Activated CD4-positive, alpha-beta T cell treated with anti-CD3 and anti-CD28 coated beads, Interleukin-2, amount 10 ng/mL, durations not matched to agents 7 days and 5 days (primary cell): ENCODE measurements around the gene PPP1R1B. TPM values are rescaled to one million over a fixed set of nuclear protein-coding genes. Genes with fewer than 3 reads are reported as not detected.
A peak's percentile ranks its signal among the peaks of the same experiment; 100 is the strongest.

Experiments
- CTCF ChIA-PET: fragments of 350-600 bp; sonication (Branson Sonifier 250); formaldehyde crosslinking; loops from one replicate; lab custom pipeline; 2021; ENCODE audit warnings: antibody characterized with exemption; lab: Charles Lee
- POLR2A ChIA-PET: fragments of 350-600 bp; sonication (Branson Sonifier 250); formaldehyde crosslinking; loops from one replicate; lab custom pipeline; 2021; ENCODE audit warnings: antibody characterized with exemption; lab: Charles Lee
- DNase-seq: peaks from one replicate; pipeline ENCODE4 v3.0.0-alpha.2; 2020
- H3K27ac Mint-ChIP-seq: one replicate; pipeline ENCODE4 v1.8.0; 2021; ENCODE audit warnings: mild to moderate bottlenecking, moderate library complexity, mixed read lengths
- H3K27me3 Mint-ChIP-seq: one replicate; pipeline ENCODE4 v1.8.0; 2021; ENCODE audit warnings: mixed read lengths
- H3K36me3 Mint-ChIP-seq: one replicate; pipeline ENCODE4 v1.8.0; 2021; ENCODE audit warnings: low read depth, mixed read lengths
- H3K4me1 Mint-ChIP-seq: one replicate; pipeline ENCODE4 v1.8.0; 2021; ENCODE audit warnings: mixed read lengths
- H3K4me3 Mint-ChIP-seq: one replicate; pipeline ENCODE4 v1.8.0; 2021; ENCODE audit warnings: mild to moderate bottlenecking, moderate library complexity, mixed read lengths
- H3K9me3 Mint-ChIP-seq: one replicate; pipeline ENCODE4 v1.8.0; 2021; ENCODE audit warnings: mixed read lengths
- total RNA-seq, 2 experiments: library from RNA; stranded (reverse); gene quantifications; one replicate each; pipeline ENCODE4 v1.2.3, GENCODE V29; 2021

The PPP1R1B gene
- total RNA-seq, 2 experiments from 2014 or later: not detected

- ChIA-PET CTCF (interaction anchor here (1.0 to 6.2 kb wide), 9 partner anchors 11 to 78 kb away, joined by 3 to 61 read pairs (median 11); partner anchors contain the start of genes MIEN1, STARD3 and TCAP), POLR2A (interaction anchor here (0.9 kb wide), 1 partner anchor 15 kb away, joined by 3 read pairs; no protein-coding TSS in a partner anchor)
- Mint-ChIP-seq H3K4me1 (peaks cover 38% of the 10 kb centered on the region), H3K9me3 (no peaks in the 10 kb centered on the region), H3K36me3 (peaks cover 13% of the 10 kb centered on the region), H3K4me3 (no peak overlapping the region), H3K27ac (peak overlapping the region; percentile 66), H3K27me3 (no peaks in the 10 kb centered on the region)
- no peak for DNase-seq
Measured at GRCh38 chr17:39655105-39655504, 28.4 kb downstream of the PPP1R1B start.

- Mint-ChIP-seq H3K27me3 (no peaks in the 10 kb centered on the region), H3K4me1 (peaks cover 32% of the 10 kb centered on the region), H3K9me3 (no peaks in the 10 kb centered on the region), H3K4me3 (no peak overlapping the region), H3K36me3 (peaks cover 20% of the 10 kb centered on the region), H3K27ac (no peak overlapping the region)
- POLR2A ChIA-PET: no interaction called here
- CTCF ChIA-PET: interaction anchor here (0.9 to 2.1 kb wide), 5 partner anchors 10 to 37 kb away, joined by 3 to 6 read pairs (median 5); partner anchors contain the start of gene PNMT
- DNase-seq: no peak
Measured at GRCh38 chr17:39658346-39658745, 31.6 kb downstream of the PPP1R1B start.

GRCh38 chr17:39658760-39659159 is 32.0 kb downstream of the PPP1R1B start:
- Mint-ChIP-seq H3K9me3 (no peaks in the 10 kb centered on the region), H3K27ac (peak overlapping the region; percentile 19), H3K4me1 (peaks cover 29% of the 10 kb centered on the region), H3K27me3 (no peaks in the 10 kb centered on the region), H3K36me3 (peaks cover 20% of the 10 kb centered on the region), H3K4me3 (no peak overlapping the region)
- CTCF ChIA-PET: interaction anchor here (0.9 to 2.1 kb wide), 5 partner anchors 10 to 37 kb away, joined by 3 to 6 read pairs (median 5); partner anchors contain the start of gene PNMT
- POLR2A ChIA-PET: no interaction called here
- DNase-seq: no peak

- POLR2A ChIA-PET: no interaction called here
- Mint-ChIP-seq H3K27ac (peak overlapping the region; percentile 87), H3K4me1 (peaks cover 25% of the 10 kb centered on the region), H3K36me3 (peaks cover 20% of the 10 kb centered on the region), H3K27me3 (no peaks in the 10 kb centered on the region), H3K4me3 (no peak overlapping the region), H3K9me3 (no peaks in the 10 kb centered on the region)
- no peak for DNase-seq
- CTCF ChIA-PET: interaction anchor here (0.6 to 1.1 kb wide), 3 partner anchors 25 to 272 kb away, joined by 3 to 5 read pairs (median 3); no protein-coding TSS in a partner anchor
Measured at GRCh38 chr17:39659279-39660010, 32.7 kb downstream of the PPP1R1B start.

- CTCF ChIA-PET: interaction anchor here (0.6 to 1.1 kb wide), 3 partner anchors 25 to 271 kb away, joined by 3 to 5 read pairs (median 3); no protein-coding TSS in a partner anchor
- Mint-ChIP-seq H3K9me3 (no peaks in the 10 kb centered on the region), H3K4me3 (no peak overlapping the region), H3K27ac (peak overlapping the region; percentile 87), H3K36me3 (peaks cover 20% of the 10 kb centered on the region), H3K4me1 (peaks cover 20% of the 10 kb centered on the region), H3K27me3 (no peaks in the 10 kb centered on the region)
- POLR2A ChIA-PET: no interaction called here
- no peak for DNase-seq
Measured at GRCh38 chr17:39660011-39660360, 33.2 kb downstream of the PPP1R1B start.

- Mint-ChIP-seq H3K4me1 (peaks cover 13% of the 10 kb centered on the region), H3K4me3 (no peak overlapping the region), H3K27me3 (peaks cover 1% of the 10 kb centered on the region), H3K36me3 (peaks cover 18% of the 10 kb centered on the region), H3K9me3 (no peaks in the 10 kb centered on the region), H3K27ac (no peak overlapping the region)
- DNase-seq: no peak
- ChIA-PET POLR2A (no interaction called here), CTCF (interaction anchor here (0.6 to 1.1 kb wide), 4 partner anchors 10 to 271 kb away, joined by 3 read pairs; no protein-coding TSS in a partner anchor)
Measured at GRCh38 chr17:39660397-39661385, 33.9 kb downstream of the PPP1R1B start.

DNA sequence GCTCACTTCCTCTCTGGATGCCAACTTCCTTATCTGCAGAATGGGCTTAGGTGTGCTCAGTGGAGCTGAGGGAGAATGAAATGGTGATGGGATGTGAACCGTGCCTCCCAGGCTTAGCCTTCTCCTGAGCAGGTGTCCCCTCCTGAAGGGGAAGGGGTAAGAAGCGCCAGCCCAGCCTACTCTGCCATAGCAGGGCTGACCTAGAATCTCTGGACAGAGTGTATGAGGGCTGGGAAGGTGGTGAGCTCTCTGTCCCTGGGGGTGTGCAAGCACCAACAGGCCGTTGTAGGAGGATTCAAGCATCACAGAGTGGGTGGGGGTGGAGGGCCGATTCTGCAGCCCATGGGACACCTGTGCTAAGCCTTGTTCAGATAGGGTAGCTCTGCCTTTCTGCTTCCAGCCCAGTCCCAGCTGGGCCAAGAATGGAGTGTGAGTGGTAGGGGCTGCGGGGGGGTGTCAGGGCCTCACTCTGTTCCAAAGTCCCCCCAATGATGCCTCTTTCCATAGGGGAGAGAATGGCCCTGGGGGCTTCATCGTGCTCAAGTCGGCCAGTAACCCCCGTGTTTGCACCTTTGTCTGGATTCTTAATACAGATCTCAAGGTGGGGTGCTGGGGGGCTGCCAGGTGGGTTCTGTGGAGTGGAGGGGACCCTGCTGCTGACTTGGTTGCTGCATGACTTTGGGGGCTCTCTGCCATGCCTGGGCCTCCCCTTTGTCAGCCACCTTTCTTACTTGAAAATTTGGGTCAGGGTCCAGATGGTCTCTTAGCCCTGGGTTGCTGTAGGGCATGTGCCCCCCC is 35.2 kb downstream of the PPP1R1B start:
- Mint-ChIP-seq H3K36me3 (peaks cover 17% of the 10 kb centered on the region), H3K4me3 (no peak overlapping the region), H3K27me3 (peaks cover 10% of the 10 kb centered on the region), H3K4me1 (peaks cover 13% of the 10 kb centered on the region), H3K9me3 (no peaks in the 10 kb centered on the region), H3K27ac (peak overlapping the region; percentile 54)
- CTCF ChIA-PET: interaction anchor here (1.1 kb wide), 1 partner anchor 11 kb away, joined by 3 read pairs; no protein-coding TSS in a partner anchor
- no peak for DNase-seq
- POLR2A ChIA-PET: no interaction called here

DNA sequence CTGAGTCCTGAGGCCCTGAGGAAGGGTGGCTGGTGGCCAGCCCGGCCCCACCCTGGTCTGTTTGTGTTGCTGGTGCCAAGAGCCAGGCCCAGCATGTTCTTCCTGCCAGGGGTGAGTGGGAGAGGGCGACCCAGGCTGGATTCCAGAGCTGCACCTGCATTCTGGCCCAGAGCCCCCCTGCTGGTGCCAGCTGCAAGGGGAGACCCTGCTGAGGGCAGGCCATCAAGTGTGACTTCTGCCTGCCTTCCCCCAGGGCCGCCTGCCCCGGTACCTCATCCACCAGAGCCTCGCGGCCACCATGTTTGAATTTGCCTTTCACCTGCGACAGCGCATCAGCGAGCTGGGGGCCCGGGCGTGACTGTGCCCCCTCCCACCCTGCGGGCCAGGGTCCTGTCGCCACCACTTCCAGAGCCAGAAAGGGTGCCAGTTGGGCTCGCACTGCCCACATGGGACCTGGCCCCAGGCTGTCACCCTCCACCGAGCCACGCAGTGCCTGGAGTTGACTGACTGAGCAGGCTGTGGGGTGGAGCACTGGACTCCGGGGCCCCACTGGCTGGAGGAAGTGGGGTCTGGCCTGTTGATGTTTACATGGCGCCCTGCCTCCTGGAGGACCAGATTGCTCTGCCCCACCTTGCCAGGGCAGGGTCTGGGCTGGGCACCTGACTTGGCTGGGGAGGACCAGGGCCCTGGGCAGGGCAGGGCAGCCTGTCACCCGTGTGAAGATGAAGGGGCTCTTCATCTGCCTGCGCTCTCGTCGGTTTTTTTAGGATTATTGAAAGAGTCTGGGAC is 36.0 kb downstream of the PPP1R1B start:
- ChIA-PET POLR2A (no interaction called here), CTCF (no interaction called here)
- H3K27ac Mint-ChIP-seq: no peak overlapping the region
- no peak for DNase-seq
- H3K27me3 Mint-ChIP-seq: peaks cover 12% of the 10 kb centered on the region
- H3K36me3 Mint-ChIP-seq: peaks cover 17% of the 10 kb centered on the region
- H3K4me3 Mint-ChIP-seq: no peak overlapping the region
- H3K9me3 Mint-ChIP-seq: no peaks in the 10 kb centered on the region
- peaks cover 13% of the 10 kb centered on the region for H3K4me1 Mint-ChIP-seq

- peaks cover 14% of the 10 kb centered on the region for H3K36me3 Mint-ChIP-seq
- POLR2A ChIA-PET: no interaction called here
- no peak overlapping the region for H3K4me3 Mint-ChIP-seq
- H3K27ac Mint-ChIP-seq: no peak overlapping the region
- H3K9me3 Mint-ChIP-seq: no peaks in the 10 kb centered on the region
- no peak for DNase-seq
- peaks cover 14% of the 10 kb centered on the region for H3K27me3 Mint-ChIP-seq
- CTCF ChIA-PET: interaction anchor here (0.9 kb wide), 1 partner anchor 10 kb away, joined by 5 read pairs; no protein-coding TSS in a partner anchor
- H3K4me1 Mint-ChIP-seq: peaks cover 13% of the 10 kb centered on the region
Measured at GRCh38 chr17:39663340-39663687, 36.6 kb downstream of the PPP1R1B start.

- ChIA-PET CTCF (interaction anchor here (0.9 kb wide), 1 partner anchor 10 kb away, joined by 5 read pairs; no protein-coding TSS in a partner anchor), POLR2A (no interaction called here)
- no peak for DNase-seq
- peaks cover 14% of the 10 kb centered on the region for H3K4me1 Mint-ChIP-seq
- H3K27me3 Mint-ChIP-seq: peaks cover 19% of the 10 kb centered on the region
- peaks cover 10% of the 10 kb centered on the region for H3K36me3 Mint-ChIP-seq
- no peak overlapping the region for H3K27ac Mint-ChIP-seq
- H3K4me3 Mint-ChIP-seq: no peak overlapping the region
- no peaks in the 10 kb centered on the region for H3K9me3 Mint-ChIP-seq
Measured at GRCh38 chr17:39663688-39664580, 37.2 kb downstream of the PPP1R1B start.
